Measurements from ENCODE around the gene PGLYRP2.
"Not testable (repeated sequence)": the region's sequence is repeated elsewhere in the genome, so short reads cannot be mapped to it uniquely, and the experiment has no call there.

The PGLYRP2 gene

GRCh38 chr19:15488489-15489226 is 9.4 kb upstream of the PGLYRP2 start:
- DNase-seq: no peak

GRCh38 chr19:15487038-15487437 is 7.7 kb upstream of the PGLYRP2 start:
- no peak for DNase-seq

- not testable (repeated sequence) for DNase-seq
Measured at GRCh38 chr19:15485768-15486167, 6.5 kb upstream of the PGLYRP2 start.

GRCh38 chr19:15480996-15481395 is 1.7 kb upstream of the PGLYRP2 start:
- not testable (repeated sequence) for DNase-seq

- DNase-seq: no peak
Measured at GRCh38 chr19:15476325-15476724, 3.0 kb downstream of the PGLYRP2 start.

GRCh38 chr19:15475611-15476010 is 3.7 kb downstream of the PGLYRP2 start:
- DNase-seq: no peak

- no peak for DNase-seq
Measured at GRCh38 chr19:15475169-15475568, 4.1 kb downstream of the PGLYRP2 start.

- not testable (repeated sequence) for DNase-seq
Measured at GRCh38 chr19:15473821-15474220, 5.5 kb downstream of the PGLYRP2 start.

GRCh38 chr19:15471639-15472101 is 7.6 kb downstream of the PGLYRP2 start:
- no peak for DNase-seq

GRCh38 chr19:15469513-15470297 is 9.6 kb downstream of the PGLYRP2 start:
- no peak for DNase-seq

- no peak for DNase-seq
Measured at GRCh38 chr19:15468675-15469512, 10.4 kb downstream of the PGLYRP2 start.

- DNase-seq: no peak
Measured at GRCh38 chr19:15467734-15468214, 11.5 kb downstream of the PGLYRP2 start.

- DNase-seq: no peak
Measured at GRCh38 chr19:15466851-15467733, 12.2 kb downstream of the PGLYRP2 start.

GRCh38 chr19:15464394-15465385 is 14.6 kb downstream of the PGLYRP2 start, which contains the start of gene RASAL3:
Gene RASAL3, minus strand, starts transcription at chr19:15464544. Its CDS starts 186 bp downstream, at chr19:15464358.
- DNase-seq: peak in 5 of 51 donors; percentile 6 to 12 (median 8)

GRCh38 chr19:15463861-15464371 is 15.4 kb downstream of the PGLYRP2 start:
- DNase-seq: peak in 1 of 51 donors; percentile 5

GRCh38 chr19:15461694-15462093 is 17.6 kb downstream of the PGLYRP2 start:
- no peak for DNase-seq

GRCh38 chr19:15457701-15458484 is 21.4 kb downstream of the PGLYRP2 start:
- DNase-seq: no peak
